Ishikawa (cell line): Measurements from ENCODE around the gene ABTB2.

ENCODE experiments used
- CEBPB ChIP-seq: IDR thresholded peaks from 2 replicates; pipeline ENCODE4 v1.6.1; 2012
- CREB1 ChIP-seq: IDR thresholded peaks from 2 replicates; pipeline ENCODE4 v1.6.1; 2012; ENCODE audit warnings: low read depth
- EGR1 ChIP-seq: IDR thresholded peaks from 2 replicates; pipeline ENCODE4 v1.6.1; 2012
- EP300 ChIP-seq: IDR thresholded peaks from 2 replicates; pipeline ENCODE4 v1.6.1; 2012; ENCODE audit warnings: borderline replicate concordance
- FOXM1 ChIP-seq: IDR thresholded peaks from 2 replicates; pipeline ENCODE4 v1.6.1; 2012; ENCODE audit warnings: low read depth, borderline replicate concordance
- NFIC ChIP-seq: IDR thresholded peaks from 2 replicates; pipeline ENCODE4 v1.6.1; 2012
- RAD21 ChIP-seq: IDR thresholded peaks from 2 replicates; pipeline ENCODE4 v1.6.1; 2012; ENCODE audit warnings: low read depth
- TAF1 ChIP-seq: IDR thresholded peaks from 2 replicates; pipeline ENCODE4 v1.6.1; 2012; ENCODE audit warnings: low read depth, mild to moderate bottlenecking
- TCF12 ChIP-seq: IDR thresholded peaks from 2 replicates; pipeline ENCODE4 v1.6.1; 2012; ENCODE audit warnings: low read depth
- TEAD4 ChIP-seq: IDR thresholded peaks from 2 replicates; pipeline ENCODE4 v1.6.1; 2012
- YY1 ChIP-seq: IDR thresholded peaks from 2 replicates; pipeline ENCODE4 v1.6.1; 2012; ENCODE audit warnings: low read depth
- ZBTB7A ChIP-seq: IDR thresholded peaks from 2 replicates; pipeline ENCODE4 v1.6.1; 2012; ENCODE audit warnings: low read depth
- TF ChIP-seq, protein P1 (sequence below): IDR thresholded peaks from 2 replicates; pipeline ENCODE4 v1.6.1; 2012
- TF ChIP-seq, protein P2 (sequence below): IDR thresholded peaks from 2 replicates; pipeline ENCODE4 v1.6.1; 2012
- TF ChIP-seq, protein P3 (sequence below): IDR thresholded peaks from 2 replicates; pipeline ENCODE4 v1.6.1; 2012; ENCODE audit warnings: low read depth, mild to moderate bottlenecking

The ABTB2 gene

DNA sequence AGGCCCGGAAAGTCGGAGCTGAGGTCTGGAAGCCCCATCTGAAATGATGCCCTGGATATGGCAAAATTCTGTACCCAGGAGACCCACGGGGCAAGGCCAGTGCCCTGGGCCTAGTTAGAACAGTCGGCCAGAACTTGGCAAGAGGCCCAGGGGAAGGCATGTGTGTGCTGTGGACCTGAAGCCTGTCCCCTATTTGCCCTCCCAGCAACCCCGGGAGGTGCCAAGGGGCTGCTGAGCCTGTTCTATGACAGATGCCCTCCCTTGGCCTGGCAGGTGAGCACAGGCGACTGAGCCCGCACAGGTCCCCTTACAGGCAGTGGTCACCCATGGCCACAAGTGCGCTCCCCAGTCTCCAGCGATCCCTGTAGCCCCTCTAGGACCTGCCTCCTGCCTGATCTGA, 200.6 kb downstream of the ABTB2 start:
- TF ChIP-seq, protein P1, sequence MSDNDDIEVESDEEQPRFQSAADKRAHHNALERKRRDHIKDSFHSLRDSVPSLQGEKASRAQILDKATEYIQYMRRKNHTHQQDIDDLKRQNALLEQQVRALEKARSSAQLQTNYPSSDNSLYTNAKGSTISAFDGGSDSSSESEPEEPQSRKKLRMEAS, result no peak
- TF ChIP-seq CREB1 (no peak), RAD21 (no peak), EP300 (no peak), TEAD4 (no peak), YY1 (no peak), EGR1 (no peak), CEBPB (no peak), ZBTB7A (no peak), NFIC (no peak), FOXM1 (no peak), TCF12 (no peak), TAF1 (no peak)
- TF ChIP-seq, protein P2, sequence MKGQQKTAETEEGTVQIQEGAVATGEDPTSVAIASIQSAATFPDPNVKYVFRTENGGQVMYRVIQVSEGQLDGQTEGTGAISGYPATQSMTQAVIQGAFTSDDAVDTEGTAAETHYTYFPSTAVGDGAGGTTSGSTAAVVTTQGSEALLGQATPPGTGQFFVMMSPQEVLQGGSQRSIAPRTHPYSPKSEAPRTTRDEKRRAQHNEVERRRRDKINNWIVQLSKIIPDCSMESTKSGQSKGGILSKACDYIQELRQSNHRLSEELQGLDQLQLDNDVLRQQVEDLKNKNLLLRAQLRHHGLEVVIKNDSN, result no peak
- TF ChIP-seq, protein P3, sequence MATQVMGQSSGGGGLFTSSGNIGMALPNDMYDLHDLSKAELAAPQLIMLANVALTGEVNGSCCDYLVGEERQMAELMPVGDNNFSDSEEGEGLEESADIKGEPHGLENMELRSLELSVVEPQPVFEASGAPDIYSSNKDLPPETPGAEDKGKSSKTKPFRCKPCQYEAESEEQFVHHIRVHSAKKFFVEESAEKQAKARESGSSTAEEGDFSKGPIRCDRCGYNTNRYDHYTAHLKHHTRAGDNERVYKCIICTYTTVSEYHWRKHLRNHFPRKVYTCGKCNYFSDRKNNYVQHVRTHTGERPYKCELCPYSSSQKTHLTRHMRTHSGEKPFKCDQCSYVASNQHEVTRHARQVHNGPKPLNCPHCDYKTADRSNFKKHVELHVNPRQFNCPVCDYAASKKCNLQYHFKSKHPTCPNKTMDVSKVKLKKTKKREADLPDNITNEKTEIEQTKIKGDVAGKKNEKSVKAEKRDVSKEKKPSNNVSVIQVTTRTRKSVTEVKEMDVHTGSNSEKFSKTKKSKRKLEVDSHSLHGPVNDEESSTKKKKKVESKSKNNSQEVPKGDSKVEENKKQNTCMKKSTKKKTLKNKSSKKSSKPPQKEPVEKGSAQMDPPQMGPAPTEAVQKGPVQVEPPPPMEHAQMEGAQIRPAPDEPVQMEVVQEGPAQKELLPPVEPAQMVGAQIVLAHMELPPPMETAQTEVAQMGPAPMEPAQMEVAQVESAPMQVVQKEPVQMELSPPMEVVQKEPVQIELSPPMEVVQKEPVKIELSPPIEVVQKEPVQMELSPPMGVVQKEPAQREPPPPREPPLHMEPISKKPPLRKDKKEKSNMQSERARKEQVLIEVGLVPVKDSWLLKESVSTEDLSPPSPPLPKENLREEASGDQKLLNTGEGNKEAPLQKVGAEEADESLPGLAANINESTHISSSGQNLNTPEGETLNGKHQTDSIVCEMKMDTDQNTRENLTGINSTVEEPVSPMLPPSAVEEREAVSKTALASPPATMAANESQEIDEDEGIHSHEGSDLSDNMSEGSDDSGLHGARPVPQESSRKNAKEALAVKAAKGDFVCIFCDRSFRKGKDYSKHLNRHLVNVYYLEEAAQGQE, result no peak

DNA sequence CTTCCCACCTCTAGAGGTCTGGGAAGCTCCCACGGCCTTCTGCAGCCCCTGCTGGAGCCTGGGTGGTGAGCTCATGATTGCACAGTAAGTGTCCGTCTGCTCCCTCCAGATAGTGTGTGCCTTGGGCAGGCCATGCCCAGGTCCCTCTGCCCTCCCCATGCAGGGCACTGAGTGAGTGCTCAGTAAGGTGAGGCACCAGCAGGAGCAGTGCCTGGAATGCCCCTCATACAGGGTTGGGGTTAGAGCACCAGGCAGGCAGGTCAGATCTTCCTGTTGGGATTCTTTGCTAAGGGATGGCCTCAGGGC, 202.1 kb downstream of the ABTB2 start:
- no peak for TF ChIP-seq NFIC
- no peak for TF ChIP-seq TAF1
- TF ChIP-seq, protein P3, result no peak
- no peak for TF ChIP-seq EGR1
- TF ChIP-seq, protein P1, result no peak

DNA sequence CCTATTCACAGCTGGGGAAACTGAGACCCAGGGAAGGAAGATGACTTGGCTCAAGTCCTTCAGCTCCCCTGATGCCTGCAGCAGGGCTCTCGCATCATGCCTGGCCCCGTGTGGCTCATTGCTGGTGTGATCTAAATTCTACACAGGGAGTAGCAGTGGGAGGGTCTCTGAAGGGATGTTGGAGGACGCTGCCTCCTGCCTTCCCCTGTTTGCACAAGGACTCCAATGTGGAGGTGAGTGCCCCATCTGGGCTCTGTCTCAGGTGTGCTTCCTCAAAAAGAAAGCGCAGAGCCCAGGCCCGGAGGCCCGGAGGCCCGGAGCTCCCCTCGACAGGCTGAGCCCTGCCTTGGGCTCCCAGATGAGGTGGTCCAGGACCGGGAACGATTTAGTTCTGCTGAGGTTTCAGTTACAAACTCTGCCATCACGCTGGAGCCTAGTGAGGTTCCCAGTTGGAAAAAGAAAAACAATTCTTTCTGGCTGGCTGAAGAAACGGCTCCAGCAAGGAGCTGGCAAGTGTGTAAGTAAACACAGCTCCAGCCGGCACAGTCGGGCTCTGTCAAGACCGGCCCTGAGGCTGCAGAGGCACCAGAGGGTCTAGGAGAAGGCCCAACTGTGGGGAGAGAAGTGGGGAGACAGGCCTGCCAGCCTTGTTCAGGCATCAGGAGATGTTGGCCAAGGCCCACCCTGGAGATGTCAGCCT, 202.6 kb downstream of the ABTB2 start:
- TF ChIP-seq, protein P1, result no peak
- TF ChIP-seq YY1, result no peak

DNA sequence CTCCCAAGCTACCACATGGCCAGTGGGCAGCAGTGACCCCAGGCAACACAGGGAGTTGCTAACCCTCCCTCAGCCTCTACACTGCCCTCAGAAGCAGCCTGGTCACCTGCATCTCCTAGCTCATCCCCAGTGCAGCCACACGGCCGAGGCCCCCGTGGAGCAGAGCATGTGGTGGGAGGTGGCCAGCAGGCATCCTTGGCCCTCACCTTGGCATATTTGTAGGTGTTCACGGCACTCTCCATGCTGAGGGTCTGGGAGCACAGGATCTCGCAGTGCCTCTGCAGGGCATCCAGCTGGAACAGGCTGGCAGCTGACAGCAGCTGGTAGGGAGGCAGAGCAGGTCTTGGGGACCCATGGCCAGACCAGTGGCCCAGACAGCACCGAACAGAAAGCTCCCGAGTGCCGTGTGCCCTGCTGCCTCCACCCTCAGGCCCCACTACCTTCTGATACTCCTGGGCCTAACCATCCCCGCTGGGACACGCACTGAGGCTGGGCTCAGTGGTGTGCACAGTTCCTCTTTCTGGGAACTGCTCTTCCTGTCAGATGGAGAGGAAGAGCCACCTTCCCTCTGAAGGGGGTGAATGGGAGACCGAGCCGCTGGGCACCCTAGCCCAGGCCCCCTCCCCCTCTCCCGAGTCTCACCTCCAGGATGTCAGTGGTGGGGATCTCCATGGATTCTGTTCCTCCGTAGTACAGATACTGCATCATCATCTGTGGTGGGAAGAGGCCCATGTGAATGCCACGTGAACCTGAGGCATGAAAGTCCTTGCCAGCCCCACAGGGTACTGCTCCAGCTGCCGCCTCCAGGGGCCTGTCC, 203.5 kb downstream of the ABTB2 start:
- TF ChIP-seq, protein P3, result no peak
- TF ChIP-seq RAD21, result no peak
- no peak for TF ChIP-seq FOXM1
- TF ChIP-seq CREB1, result no peak
- no peak for TF ChIP-seq ZBTB7A
- TF ChIP-seq EGR1, result no peak
- no peak for TF ChIP-seq NFIC
- TF ChIP-seq CEBPB, result no peak
- TF ChIP-seq, protein P2, result no peak
- TF ChIP-seq EP300, result no peak
- TF ChIP-seq TEAD4, result no peak
- no peak for TF ChIP-seq TAF1
- TF ChIP-seq YY1, result no peak
- no peak for TF ChIP-seq TCF12
- TF ChIP-seq, protein P1, result no peak
